ENCODE results near the gene NTN1.

NTN1 gene

GRCh38 chr17:9273428-9274391 is 252.4 kb downstream of the NTN1 start:
- H3K4me2 ChIP-seq: no peak overlapping the region
- no peak overlapping the region for H3K4me3 ChIP-seq
- H3K9me3 ChIP-seq: no peaks in the 10 kb centered on the region
- no peak for TF ChIP-seq Cebpa-rat (IDR thresholded peaks at IDR 0.05)
- no peaks in the 10 kb centered on the region for H4K20me1 ChIP-seq
- no peaks in the 10 kb centered on the region for H3K36me3 ChIP-seq
- no peaks in the 10 kb centered on the region for H3K4me1 ChIP-seq
- H3K27ac ChIP-seq: no peak overlapping the region
- H3K27me3 ChIP-seq: no peaks in the 10 kb centered on the region
- no peak overlapping the region for H3K9ac ChIP-seq

GRCh38 chr17:9274973-9275372 is 253.7 kb downstream of the NTN1 start:
- Histone ChIP-seq H3K36me3 (no peaks in the 10 kb centered on the region), H3K4me3 (no peak overlapping the region), H3K4me2 (no peak overlapping the region), H3K9me3 (no peaks in the 10 kb centered on the region), H4K20me1 (no peaks in the 10 kb centered on the region), H3K27ac (no peak overlapping the region), H3K27me3 (no peaks in the 10 kb centered on the region), H3K4me1 (peaks cover 11% of the 10 kb centered on the region), H3K9ac (no peak overlapping the region)
- TF ChIP-seq Cebpa-rat (IDR thresholded peaks at IDR 0.05): no peak

GRCh38 chr17:9279893-9280292 is 258.6 kb downstream of the NTN1 start:
- H3K4me3 ChIP-seq: no peak overlapping the region
- no peaks in the 10 kb centered on the region for H3K36me3 ChIP-seq
- H3K9me3 ChIP-seq: no peaks in the 10 kb centered on the region
- TF ChIP-seq Cebpa-rat (IDR thresholded peaks at IDR 0.05): no peak
- H3K4me1 ChIP-seq: peaks cover 15% of the 10 kb centered on the region
- H3K27ac ChIP-seq: no peak overlapping the region
- no peaks in the 10 kb centered on the region for H4K20me1 ChIP-seq
- peak overlapping the region; percentile 57 for H3K4me2 ChIP-seq
- no peak overlapping the region for H3K9ac ChIP-seq
- H3K27me3 ChIP-seq: no peaks in the 10 kb centered on the region

GRCh38 chr17:9283909-9284308 is 262.6 kb downstream of the NTN1 start:
- Histone ChIP-seq H3K27ac (no peak overlapping the region), H3K36me3 (no peaks in the 10 kb centered on the region), H3K4me2 (no peak overlapping the region), H3K4me1 (peaks cover 31% of the 10 kb centered on the region), H3K4me3 (no peak overlapping the region), H3K9me3 (no peaks in the 10 kb centered on the region), H4K20me1 (0 out of 2 replicates have a peak, but pooled peaks cover 2% of the 10 kb centered on the region), H3K27me3 (no peaks in the 10 kb centered on the region), H3K9ac (no peak overlapping the region)
- TF ChIP-seq Cebpa-rat (IDR thresholded peaks at IDR 0.05): no peak

- Histone ChIP-seq H3K27ac (no peak overlapping the region), H3K4me2 (no peak overlapping the region), H3K4me1 (peaks cover 28% of the 10 kb centered on the region), H3K4me3 (no peak overlapping the region), H3K36me3 (no peaks in the 10 kb centered on the region), H3K27me3 (no peaks in the 10 kb centered on the region), H4K20me1 (0 out of 2 replicates have a peak, but pooled peaks cover 9% of the 10 kb centered on the region), H3K9me3 (no peaks in the 10 kb centered on the region), H3K9ac (no peak overlapping the region)
- no peak for TF ChIP-seq Cebpa-rat (IDR thresholded peaks at IDR 0.05)
These were observed 263.6 kb downstream of the NTN1 start for GRCh38 chr17:9284884-9285283.

GRCh38 chr17:9285602-9286427 is 264.5 kb downstream of the NTN1 start:
- Histone ChIP-seq H3K4me2 (peak overlapping the region; percentile 69), H3K4me1 (peaks cover 27% of the 10 kb centered on the region), H3K36me3 (no peaks in the 10 kb centered on the region), H3K27me3 (no peaks in the 10 kb centered on the region), H3K4me3 (no peak overlapping the region), H3K9ac (no peak overlapping the region), H3K27ac (no peak overlapping the region), H3K9me3 (no peaks in the 10 kb centered on the region), H4K20me1 (peaks cover 16% of the 10 kb centered on the region; the same call in 1 of the 2 replicates)
- TF ChIP-seq Cebpa-rat (IDR thresholded peaks at IDR 0.05): no peak

- H3K4me1 ChIP-seq: peaks cover 27% of the 10 kb centered on the region
- no peaks in the 10 kb centered on the region for H3K9me3 ChIP-seq
- H4K20me1 ChIP-seq: peaks cover 16% of the 10 kb centered on the region; the same call in 1 of the 2 replicates
- H3K4me2 ChIP-seq: peak overlapping the region; percentile 69
- no peaks in the 10 kb centered on the region for H3K27me3 ChIP-seq
- no peak for TF ChIP-seq Cebpa-rat (IDR thresholded peaks at IDR 0.05)
- H3K36me3 ChIP-seq: no peaks in the 10 kb centered on the region
- H3K4me3 ChIP-seq: no peak overlapping the region
- no peak overlapping the region for H3K9ac ChIP-seq
- no peak overlapping the region for H3K27ac ChIP-seq
These were observed 265.1 kb downstream of the NTN1 start for GRCh38 chr17:9286434-9286833.

GRCh38 chr17:9287306-9287705 is 266.0 kb downstream of the NTN1 start:
- no peak overlapping the region for H3K4me3 ChIP-seq
- no peaks in the 10 kb centered on the region for H3K27me3 ChIP-seq
- no peaks in the 10 kb centered on the region for H3K36me3 ChIP-seq
- TF ChIP-seq Cebpa-rat (IDR thresholded peaks at IDR 0.05): no peak
- no peak overlapping the region for H3K27ac ChIP-seq
- H3K9me3 ChIP-seq: no peaks in the 10 kb centered on the region
- peaks cover 27% of the 10 kb centered on the region for H3K4me1 ChIP-seq
- no peak overlapping the region for H3K4me2 ChIP-seq
- no peak overlapping the region for H3K9ac ChIP-seq
- peaks cover 21% of the 10 kb centered on the region; the same call in 1 of the 2 replicates for H4K20me1 ChIP-seq

- no peak overlapping the region for H3K9ac ChIP-seq
- TF ChIP-seq Cebpa-rat (IDR thresholded peaks at IDR 0.05): no peak
- peaks cover 21% of the 10 kb centered on the region; the same call in 1 of the 2 replicates for H4K20me1 ChIP-seq
- H3K9me3 ChIP-seq: no peaks in the 10 kb centered on the region
- no peak overlapping the region for H3K4me3 ChIP-seq
- H3K27me3 ChIP-seq: no peaks in the 10 kb centered on the region
- H3K4me1 ChIP-seq: peaks cover 27% of the 10 kb centered on the region
- no peaks in the 10 kb centered on the region for H3K36me3 ChIP-seq
- peak overlapping the region; percentile 32 for H3K4me2 ChIP-seq
- no peak overlapping the region for H3K27ac ChIP-seq
These were observed 268.9 kb downstream of the NTN1 start for GRCh38 chr17:9290226-9290613.
